Gastrocnemius medialis (tissue), 4 donors: ENCODE results near the gene DUSP18. TPM values are rescaled to one million over a fixed set of nuclear protein-coding genes. Genes with fewer than 3 reads are reported as not detected.

Experiments
- ATAC-seq, 2 donors: fragments of 150-250 bp; one replicate each; pipeline ENCODE4 v1.9.1; 2016
- DNase-seq, 2 donors: peaks; one replicate each; pipeline ENCODE4 v3.0.0-alpha.2; 2019
- H3K27ac ChIP-seq, 4 donors: fragments of 200-600 bp; sonication (generic); 1 replicate in 1 of 4; 2 replicates in 3 of 4; pipeline ENCODE4 v1.5.1; 2016 to 2018; ENCODE audit warnings: mild to moderate bottlenecking in 2 of 4, moderate library complexity in 1 of 4
- H3K27me3 ChIP-seq, 3 donors: fragments of 200-600 bp; sonication (generic) in 2 of 3; 1 replicate in 1 of 3; 2 replicates in 2 of 3; pipeline versions ENCODE4 v1.5.1 to v1.6.0; 2016 to 2019; ENCODE audit warnings: mild to moderate bottlenecking in 1 of 3, moderate library complexity in 1 of 3
- H3K36me3 ChIP-seq, 2 donors: fragments of 200-600 bp; sonication (generic) in 1 of 2; one replicate each; pipeline ENCODE4 v1.5.1; 2017 to 2018
- H3K4me1 ChIP-seq, 2 donors: fragments of 200-600 bp; sonication (generic) in 1 of 2; one replicate each; pipeline ENCODE4 v1.5.1; 2016 to 2017; ENCODE audit warnings: mild to moderate bottlenecking in 2 of 2
- H3K4me3 ChIP-seq, 4 donors: fragments of 200-600 bp; sonication (generic) in 3 of 4; 1 replicate in 1 of 4; 2 replicates in 3 of 4; pipeline ENCODE4 v1.5.1; 2016 to 2019; ENCODE audit warnings: mild to moderate bottlenecking in 2 of 4
- H3K9me3 ChIP-seq, 3 donors: fragments of 200-600 bp; sonication (generic) in 2 of 3; 1 replicate in 1 of 3; 2 replicates in 2 of 3; pipeline ENCODE4 v1.5.1; 2016 to 2019
- CTCF ChIP-seq, 5 experiments: fragments of 450-650 bp in 3 of 5; fragments of 200-600 bp in 2 of 5; sonication (generic) in 2 of 5; IDR thresholded peaks in 4 of 5; conservative IDR thresholded peaks in 1 of 5; 1 replicate in 4 of 5; 2 replicates in 1 of 5; pipeline ENCODE4 v1.5.1; 2016 to 2019; ENCODE audit warnings: antibody characterized with exemption in 5 of 5, mild to moderate bottlenecking in 3 of 5, moderate library complexity in 3 of 5
- POLR2A ChIP-seq, 2 donors: fragments of 450-650 bp; IDR thresholded peaks; one replicate each; pipeline ENCODE4 v1.6.1; 2017; ENCODE audit warnings: antibody characterized with exemption in 2 of 2, mild to moderate bottlenecking in 2 of 2, moderate library complexity in 2 of 2
- in situ Hi-C, 4 donors: fragments of 200-750 bp; cut with MboI; loops; one replicate each; pipeline versions ENCODE4 v1.15.0 to v1.8.0; 2017; ENCODE audit warnings: low sequenced_read_pairs in 4 of 4
- intact Hi-C: fragments of 100-400 bp; cut with DNase I; formaldehyde crosslinking; loops from one replicate; pipeline ENCODE4 v1.15.1; 2023; ENCODE audit warnings: low total_unique reads
- total RNA-seq, 4 donors: library from RNA; depleted of rRNA; stranded (reverse); fragments of >200 nt; gene quantifications; one replicate each; pipeline versions ENCODE4 v1.1.0 to v1.2.3, GENCODE V29; 2016

Gene DUSP18
- total RNA-seq, 4 donors from 2014 or later: 0.82 to 4.3 (median 2.0) TPM

- ATAC-seq (no peak), DNase-seq (no peak)
- in situ Hi-C loops (no loop called here), intact Hi-C loops (no loop called here)
- Histone ChIP-seq H3K4me3 (no peak overlapping the region), H3K27ac (no peak overlapping the region), H3K9me3 (no peaks in the 10 kb centered on the region), H3K27me3 (no peaks in the 10 kb centered on the region), H3K4me1 (peaks cover 0 to 6% of the 10 kb centered on the region in 2 donors), H3K36me3 (no peaks in the 10 kb centered on the region)
- TF ChIP-seq CTCF (IDR thresholded peaks at IDR 0.05 in 4 of 5, conservative IDR thresholded peaks at IDR 0.05 in 1 of 5) (no peak), POLR2A (IDR thresholded peaks at IDR 0.05) (no peak)
Measured at GRCh38 chr22:30675436-30675835, 7.8 kb upstream of the DUSP18 start.

- Histone ChIP-seq H3K27me3 (no peaks in the 10 kb centered on the region), H3K36me3 (no peaks in the 10 kb centered on the region), H3K4me1 (peaks cover 0 to 6% of the 10 kb centered on the region in 2 donors), H3K9me3 (no peaks in the 10 kb centered on the region), H3K4me3 (no peak overlapping the region), H3K27ac (no peak overlapping the region)
- in situ Hi-C loops (no loop called here), intact Hi-C loops (no loop called here)
- no peak for TF ChIP-seq CTCF (IDR thresholded peaks at IDR 0.05 in 4 of 5, conservative IDR thresholded peaks at IDR 0.05 in 1 of 5)
- no peak for TF ChIP-seq POLR2A (IDR thresholded peaks at IDR 0.05)
- ATAC-seq (no peak), DNase-seq (no peak)
Measured at GRCh38 chr22:30674482-30674881, 6.8 kb upstream of the DUSP18 start.

GRCh38 chr22:30673136-30673535 lies 5.5 kb upstream of the DUSP18 start:
- no peaks in the 10 kb centered on the region for H3K36me3 ChIP-seq
- TF ChIP-seq CTCF (IDR thresholded peaks at IDR 0.05 in 4 of 5, conservative IDR thresholded peaks at IDR 0.05 in 1 of 5) (no peak), POLR2A (IDR thresholded peaks at IDR 0.05) (no peak)
- intact Hi-C loops: no loop called here
- no peaks in the 10 kb centered on the region for H3K27me3 ChIP-seq
- ATAC-seq (no peak), DNase-seq (no peak)
- in situ Hi-C loops: no loop called here
- H3K4me3 ChIP-seq: no peak overlapping the region
- peaks cover 0 to 3% of the 10 kb centered on the region in 2 donors for H3K4me1 ChIP-seq
- H3K9me3 ChIP-seq: no peaks in the 10 kb centered on the region
- H3K27ac ChIP-seq: no peak overlapping the region

- intact Hi-C loops (no loop called here), in situ Hi-C loops (no loop called here)
- TF ChIP-seq CTCF (IDR thresholded peaks at IDR 0.05 in 4 of 5, conservative IDR thresholded peaks at IDR 0.05 in 1 of 5) (no peak), POLR2A (IDR thresholded peaks at IDR 0.05) (no peak)
- no peak for ATAC-seq
- no peak overlapping the region for H3K4me3 ChIP-seq
- peaks cover 10 to 11% of the 10 kb centered on the region in 2 donors for H3K4me1 ChIP-seq
- H3K9me3 ChIP-seq: no peaks in the 10 kb centered on the region
- no peak overlapping the region for H3K27ac ChIP-seq
- H3K27me3 ChIP-seq: no peaks in the 10 kb centered on the region
- no peak for DNase-seq
- no peaks in the 10 kb centered on the region for H3K36me3 ChIP-seq
Measured at GRCh38 chr22:30671071-30671470, 3.4 kb upstream of the DUSP18 start.

- Histone ChIP-seq H3K4me1 (peaks cover 10 to 11% of the 10 kb centered on the region in 2 donors), H3K4me3 (peak overlapping the region; percentile 64 to 94 (median 84)), H3K36me3 (no peaks in the 10 kb centered on the region), H3K27me3 (no peaks in the 10 kb centered on the region), H3K9me3 (no peaks in the 10 kb centered on the region), H3K27ac (peak overlapping the region in 1 of 4 donors; percentile 62)
- ATAC-seq: no peak
- TF ChIP-seq CTCF (IDR thresholded peaks at IDR 0.05 in 4 of 5, conservative IDR thresholded peaks at IDR 0.05 in 1 of 5) (no peak), POLR2A (IDR thresholded peaks at IDR 0.05) (no peak)
- intact Hi-C loops (loop anchor here (5.0 kb wide), 2 partner anchors 39 to 76 kb away; partner anchors contain the start of gene PES1), in situ Hi-C loops (no loop called here)
- DNase-seq: no peak
Measured at GRCh38 chr22:30668386-30668710, 673 bp upstream of the DUSP18 start.
